Measurements from ENCODE around the gene MBNL1. TPM values are rescaled to one million over a fixed set of nuclear protein-coding genes. Genes with fewer than 3 reads are reported as not detected.

MBNL1 gene
- total RNA-seq, 3 donors from 2014 or later: 314 to 702 (median 353) TPM

GRCh38 chr3:152346058-152346457, 77.3 kb downstream of the MBNL1 start:
- TF ChIP-seq POLR2A (IDR thresholded peaks at IDR 0.05) (no peak), CTCF (IDR thresholded peaks at IDR 0.05) (no peak), POLR2AphosphoS5 (IDR thresholded peaks at IDR 0.05) (no peak)
- no peaks in the 10 kb centered on the region for H3K27me3 ChIP-seq
- no peak overlapping the region for H3K4me3 ChIP-seq
- DNase-seq (ENCODE audit: low spot score in 2 of 2): no peak
- no peaks in the 10 kb centered on the region for H3K9me3 ChIP-seq
- no peak overlapping the region for H3K27ac ChIP-seq
- no peaks in the 10 kb centered on the region for H3K36me3 ChIP-seq
- intact Hi-C loops (cut with DNase I; ENCODE audit: low total_unique reads): no loop called here
- no peaks in the 10 kb centered on the region for H3K4me1 ChIP-seq

DNA sequence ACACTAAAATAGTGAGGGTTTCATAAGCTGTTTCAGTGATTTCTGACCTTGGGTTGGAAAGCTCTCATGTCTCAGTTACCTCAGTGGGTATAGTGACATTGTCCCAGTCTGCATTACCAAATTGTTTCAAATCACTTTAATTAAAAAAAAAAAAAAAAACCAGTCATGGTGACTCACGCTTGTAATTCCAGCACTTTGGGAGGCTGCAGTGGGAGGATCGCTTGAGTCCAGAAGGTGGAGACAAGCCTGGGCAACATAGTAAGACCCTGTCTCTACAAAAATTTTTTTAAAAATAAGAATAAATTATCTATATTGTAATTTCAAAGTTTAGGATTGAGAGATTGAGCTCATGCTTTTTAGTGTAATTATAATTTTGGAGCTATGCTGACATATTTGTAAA, 78.0 kb downstream of the MBNL1 start:
- Histone ChIP-seq H3K36me3 (no peaks in the 10 kb centered on the region), H3K9me3 (no peaks in the 10 kb centered on the region), H3K27ac (no peak overlapping the region), H3K4me1 (no peaks in the 10 kb centered on the region), H3K27me3 (no peaks in the 10 kb centered on the region), H3K4me3 (no peak overlapping the region)
- no peak for DNase-seq (ENCODE audit: low spot score in 2 of 2)
- TF ChIP-seq POLR2A (IDR thresholded peaks at IDR 0.05): no peak
- no peak for TF ChIP-seq POLR2AphosphoS5 (IDR thresholded peaks at IDR 0.05)
- TF ChIP-seq CTCF (IDR thresholded peaks at IDR 0.05): no peak
- intact Hi-C loops (cut with DNase I; ENCODE audit: low total_unique reads): no loop called here

DNA sequence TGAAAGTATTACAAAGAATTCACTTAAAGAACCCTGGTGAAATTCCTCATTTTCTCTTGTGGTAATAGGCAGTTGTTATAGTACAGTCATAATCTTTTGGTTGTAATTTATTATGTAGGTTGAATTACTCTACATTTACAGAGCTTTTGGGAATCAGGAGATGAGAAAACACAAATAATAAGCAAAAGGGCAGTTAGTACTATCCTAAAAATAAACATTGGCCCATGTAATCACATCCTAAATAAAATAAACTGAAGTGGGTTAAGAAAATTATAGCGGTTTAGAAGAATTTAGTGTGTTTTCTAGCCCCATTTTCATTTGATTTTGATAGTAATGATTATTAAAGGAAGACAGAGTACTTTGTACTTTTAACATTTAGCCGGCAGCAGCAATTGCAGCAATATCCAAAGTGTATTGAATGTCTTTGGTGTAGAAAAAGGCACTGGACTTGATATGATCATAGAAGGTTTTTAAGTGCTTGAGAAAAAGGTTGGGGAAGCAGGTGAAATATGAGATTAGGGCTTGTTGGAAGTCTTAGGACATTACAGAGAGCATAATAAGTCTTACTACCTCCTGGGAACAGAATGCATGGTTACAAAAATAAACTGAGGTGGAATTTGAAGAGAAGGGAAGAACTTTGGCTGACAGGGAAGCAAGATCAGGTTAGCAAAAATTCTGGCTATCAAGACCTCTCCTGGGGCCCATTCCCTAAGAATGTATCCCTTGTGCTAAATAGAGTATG, 79.9 kb downstream of the MBNL1 start:
- no peak for DNase-seq (ENCODE audit: low spot score in 2 of 2)
- Histone ChIP-seq H3K4me3 (no peak overlapping the region), H3K27me3 (no peaks in the 10 kb centered on the region), H3K27ac (no peak overlapping the region), H3K36me3 (no peaks in the 10 kb centered on the region), H3K4me1 (no peaks in the 10 kb centered on the region), H3K9me3 (no peaks in the 10 kb centered on the region)
- no peak for TF ChIP-seq CTCF (IDR thresholded peaks at IDR 0.05)
- no peak for TF ChIP-seq POLR2AphosphoS5 (IDR thresholded peaks at IDR 0.05)
- no peak for TF ChIP-seq POLR2A (IDR thresholded peaks at IDR 0.05)
- intact Hi-C loops (cut with DNase I; ENCODE audit: low total_unique reads): no loop called here

- Histone ChIP-seq H3K4me1 (no peaks in the 10 kb centered on the region), H3K36me3 (no peaks in the 10 kb centered on the region), H3K27me3 (no peaks in the 10 kb centered on the region), H3K9me3 (no peaks in the 10 kb centered on the region), H3K27ac (no peak overlapping the region), H3K4me3 (no peak overlapping the region)
- intact Hi-C loops (cut with DNase I; ENCODE audit: low total_unique reads): no loop called here
- no peak for DNase-seq (ENCODE audit: low spot score in 2 of 2)
- TF ChIP-seq CTCF (IDR thresholded peaks at IDR 0.05) (no peak), POLR2AphosphoS5 (IDR thresholded peaks at IDR 0.05) (no peak), POLR2A (IDR thresholded peaks at IDR 0.05) (no peak)
Measured at GRCh38 chr3:152349392-152349791, 80.7 kb downstream of the MBNL1 start.

- no peaks in the 10 kb centered on the region for H3K4me1 ChIP-seq
- H3K9me3 ChIP-seq: no peaks in the 10 kb centered on the region
- intact Hi-C loops (cut with DNase I; ENCODE audit: low total_unique reads): no loop called here
- no peak overlapping the region for H3K4me3 ChIP-seq
- no peaks in the 10 kb centered on the region for H3K27me3 ChIP-seq
- H3K36me3 ChIP-seq: no peaks in the 10 kb centered on the region
- no peak for DNase-seq (ENCODE audit: low spot score in 2 of 2)
- TF ChIP-seq POLR2A (IDR thresholded peaks at IDR 0.05): no peak
- TF ChIP-seq POLR2AphosphoS5 (IDR thresholded peaks at IDR 0.05): no peak
- TF ChIP-seq CTCF (IDR thresholded peaks at IDR 0.05): no peak
- no peak overlapping the region for H3K27ac ChIP-seq
Measured at GRCh38 chr3:152350139-152350538, 81.4 kb downstream of the MBNL1 start.

Measured in breast epithelium (tissue), 4 donors.